ENCODE results near the gene DRC3.
A peak's percentile ranks its signal among the peaks of the same experiment; 100 is the strongest.

The DRC3 gene

DNA sequence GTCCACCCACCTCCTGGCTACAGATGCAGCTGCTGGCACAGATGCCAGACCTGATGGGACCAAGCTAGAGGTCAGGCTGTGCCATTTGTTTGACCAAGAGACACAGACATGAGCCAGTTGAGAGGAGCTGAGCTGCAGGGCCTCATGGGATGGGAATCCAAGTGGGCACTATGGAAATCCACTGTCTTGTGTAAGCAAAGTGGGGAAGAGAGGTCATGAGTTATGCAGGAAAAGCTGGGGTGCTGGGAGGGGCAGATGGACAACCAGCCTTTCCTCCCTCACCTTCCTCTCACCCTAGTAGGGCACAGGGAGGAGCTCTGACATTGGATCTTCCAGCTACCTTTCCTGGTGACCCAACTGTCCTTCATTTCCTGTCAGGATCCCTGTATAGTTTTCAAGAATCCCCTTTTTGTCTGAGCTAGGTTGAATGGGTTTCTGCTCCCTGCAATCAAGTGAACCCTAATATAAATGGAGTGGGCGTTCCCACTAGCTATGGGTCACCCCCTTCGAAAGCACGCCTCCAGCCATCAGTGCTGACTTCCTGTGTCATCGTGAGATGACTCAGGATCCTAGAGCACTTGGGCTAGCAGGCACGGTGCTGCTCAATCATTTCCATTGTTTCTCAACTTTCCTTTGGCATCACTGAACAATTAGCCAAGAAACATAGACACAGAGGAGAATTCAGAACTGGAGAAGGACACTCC is 52.7 kb downstream of the DRC3 start:
- peak; percentile 27 for DNase-seq (ENCODE audit: low spot score)

DNA sequence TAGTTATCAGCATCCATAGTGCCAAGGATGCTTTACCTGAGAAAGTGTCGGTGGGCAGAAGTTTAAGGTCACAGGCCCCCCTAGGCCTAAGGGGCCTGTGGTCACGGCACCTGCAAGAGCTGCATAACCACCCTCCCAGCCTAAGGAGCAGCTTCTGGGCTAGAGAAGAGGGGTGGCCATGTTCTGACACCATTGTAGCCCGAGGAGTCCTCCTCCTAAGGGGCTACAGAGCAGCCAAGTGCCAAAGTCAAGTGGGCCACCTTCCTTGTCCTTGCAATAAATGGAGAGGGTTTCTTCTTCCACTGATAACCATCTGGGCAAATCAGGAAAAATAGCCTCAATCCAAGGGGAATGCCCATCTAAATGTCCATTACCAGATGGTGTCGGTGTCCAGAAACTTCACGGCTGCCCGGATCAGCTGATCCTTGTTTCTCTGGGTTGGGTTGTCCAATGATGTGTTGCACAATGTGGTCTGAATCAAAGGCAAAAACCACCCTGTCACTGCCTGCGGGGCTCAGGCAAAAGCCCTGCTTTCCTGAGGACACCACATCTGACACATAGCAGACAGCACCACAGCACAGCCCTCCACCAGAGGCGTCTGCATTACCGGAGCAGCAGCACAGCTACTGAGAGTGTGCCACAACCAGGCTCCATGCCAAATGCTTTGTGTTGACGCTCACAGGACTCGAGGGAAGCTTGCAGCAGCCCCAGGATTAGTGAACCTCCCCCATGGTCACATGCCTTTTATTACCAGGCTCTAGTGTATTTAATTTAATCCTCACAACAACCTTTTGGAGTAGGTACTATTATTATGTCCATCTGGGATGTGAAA is 53.5 kb downstream of the DRC3 start:
- DNase-seq (ENCODE audit: low spot score) = peak; percentile 44

DNA sequence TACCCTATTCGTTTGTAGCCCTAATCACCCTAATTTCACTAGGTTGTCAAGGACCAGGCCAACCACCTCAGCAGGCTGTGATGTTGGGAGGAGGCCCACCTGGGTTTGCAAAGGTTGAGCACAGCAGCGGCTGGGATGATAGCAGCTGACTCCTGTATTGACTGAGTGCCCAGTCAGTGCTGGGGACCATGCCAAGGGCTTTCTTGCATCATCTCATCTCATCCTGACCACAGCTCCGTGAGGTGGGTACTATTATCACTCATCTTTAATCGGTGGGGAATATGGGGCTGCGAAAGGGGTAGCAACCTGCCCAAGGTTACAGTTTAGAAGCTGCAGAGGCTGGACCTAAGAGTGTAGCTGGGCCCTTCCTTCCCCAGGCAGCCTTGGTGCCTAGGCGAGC is 54.6 kb downstream of the DRC3 start:
- no peak for DNase-seq (ENCODE audit: low spot score)

- no peak for DNase-seq (ENCODE audit: low spot score)
These were observed 55.7 kb downstream of the DRC3 start for GRCh38 chr17:18028114-18028951.

DNA sequence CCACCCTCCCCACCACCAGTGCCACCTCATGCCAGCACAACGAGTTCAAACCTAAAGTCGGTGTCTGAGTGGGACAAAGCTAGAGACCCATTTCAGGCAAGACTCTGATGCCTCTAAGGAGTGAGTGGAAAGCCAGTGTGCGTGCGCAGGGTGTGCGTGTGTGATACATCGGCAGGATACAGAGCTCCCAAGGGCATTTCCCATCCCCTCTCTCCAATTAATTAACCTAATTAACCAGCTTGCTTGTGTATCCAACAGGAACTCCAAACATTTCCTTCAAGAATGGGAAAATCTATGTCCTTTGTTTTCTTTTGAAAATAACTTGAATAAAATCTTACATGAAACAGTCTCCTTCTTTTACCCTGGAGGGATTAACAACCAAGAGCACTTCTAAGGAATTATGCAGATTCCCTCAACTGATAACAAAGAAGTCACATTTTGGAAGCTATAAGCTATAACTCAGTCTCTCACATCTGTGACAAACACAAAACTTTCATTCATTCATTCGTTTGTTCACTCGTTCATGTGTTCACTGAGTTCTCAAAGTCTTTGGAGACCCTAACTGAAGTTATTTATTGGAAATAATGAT is 56.4 kb downstream of the DRC3 start:
- DNase-seq (ENCODE audit: low spot score) = no peak

GRCh38 chr17:18031955-18032354 is 59.3 kb downstream of the DRC3 start:
- DNase-seq (ENCODE audit: low spot score) = no peak

DNA sequence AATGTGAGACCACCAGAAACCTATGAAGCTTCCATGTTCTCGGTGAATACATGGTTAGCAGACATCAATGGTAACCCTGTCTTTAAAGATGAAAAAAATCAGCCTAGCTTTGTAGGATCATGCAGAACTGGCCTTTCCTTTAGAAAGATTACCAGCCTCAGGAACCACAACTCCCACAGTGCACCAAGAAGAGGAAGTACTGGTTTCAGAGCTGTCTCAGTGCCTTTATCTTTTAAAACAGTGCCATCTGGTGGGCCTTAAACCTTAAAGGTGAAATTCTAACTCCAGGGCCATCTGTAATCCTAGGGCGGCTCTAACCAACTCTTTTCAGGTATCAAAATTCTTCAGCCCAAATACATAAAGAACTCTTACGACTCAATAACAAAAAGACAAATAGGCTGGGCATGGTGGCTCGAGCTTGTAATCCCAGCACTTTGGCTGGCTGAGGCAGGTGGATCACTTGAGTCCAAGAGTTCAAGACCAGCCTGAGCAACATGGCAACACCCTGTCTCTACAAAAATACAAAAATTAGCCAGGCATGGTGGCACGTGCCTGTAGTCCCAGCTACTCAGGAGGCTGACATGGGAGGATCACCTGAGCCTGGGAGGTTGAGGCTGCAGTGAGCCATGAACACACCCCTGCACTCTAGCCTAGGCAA is 60.9 kb downstream of the DRC3 start:
- DNase-seq (ENCODE audit: low spot score) = peak; percentile 76

- DNase-seq (ENCODE audit: low spot score) = no peak
These were observed 63.0 kb downstream of the DRC3 start for GRCh38 chr17:18035704-18036103.

- DNase-seq (ENCODE audit: low spot score) = no peak
These were observed 64.8 kb downstream of the DRC3 start for GRCh38 chr17:18037486-18037885.

GRCh38 chr17:18038149-18038850 is 65.6 kb downstream of the DRC3 start:
- DNase-seq (ENCODE audit: low spot score) = no peak

DNA sequence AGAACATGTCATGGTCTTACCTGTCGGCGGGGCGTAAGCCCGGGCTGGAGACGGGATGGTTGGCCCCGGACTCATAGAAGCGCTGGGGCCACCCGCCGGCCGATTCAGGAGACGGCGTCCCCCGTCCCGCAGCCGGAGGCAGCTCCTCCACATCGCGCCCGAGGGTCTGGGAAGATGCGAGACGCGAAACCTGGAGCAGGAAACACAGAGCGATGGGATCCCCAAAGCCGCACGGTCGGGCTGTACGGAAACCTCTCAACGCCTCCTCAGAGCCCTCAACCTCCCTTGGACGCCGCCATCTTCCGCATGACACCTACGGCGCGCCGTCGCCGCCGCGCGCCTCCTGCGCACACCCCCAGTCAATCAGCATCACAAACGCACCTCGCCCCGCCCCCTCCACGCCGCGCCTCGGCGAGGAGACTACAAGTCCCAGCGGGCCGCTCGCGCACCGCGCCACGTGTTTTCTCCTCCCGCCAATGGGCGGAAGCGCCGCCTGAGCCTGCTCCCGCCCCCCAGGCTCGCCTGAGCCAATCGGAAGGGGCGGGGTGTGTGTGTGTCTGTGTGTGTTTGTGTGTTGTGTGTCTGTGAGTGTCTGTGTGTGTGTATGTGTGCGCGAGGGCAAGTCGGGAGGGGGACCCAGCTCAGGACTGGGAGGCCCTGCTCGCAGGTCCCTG is 66.3 kb downstream of the DRC3 start, which contains the start of the genes ATPAF2 and GID4:
TSS of gene ATPAF2 (minus strand) at position 308 of the 674 bp plus-strand sequence. CDS start at position 153, 155 bp downstream.
TSS of gene GID4 (plus strand) at position 548 of the 674 bp plus-strand sequence. CDS start at position 605, 57 bp downstream.
- DNase-seq (ENCODE audit: low spot score) = peak; percentile 99

GRCh38 chr17:18039535-18040260 is 67.0 kb downstream of the DRC3 start:
- no peak for DNase-seq (ENCODE audit: low spot score)

- DNase-seq (ENCODE audit: low spot score) = no peak
These were observed 67.7 kb downstream of the DRC3 start for GRCh38 chr17:18040261-18040858.

GRCh38 chr17:18041776-18042175 is 69.1 kb downstream of the DRC3 start:
- no peak for DNase-seq (ENCODE audit: low spot score)

- DNase-seq (ENCODE audit: low spot score) = no peak
These were observed 70.3 kb downstream of the DRC3 start for GRCh38 chr17:18042983-18043382.

GRCh38 chr17:18043491-18043890 is 70.8 kb downstream of the DRC3 start:
- no peak for DNase-seq (ENCODE audit: low spot score)

- DNase-seq (ENCODE audit: low spot score) = no peak
These were observed 71.9 kb downstream of the DRC3 start for GRCh38 chr17:18044609-18045008.

DNA sequence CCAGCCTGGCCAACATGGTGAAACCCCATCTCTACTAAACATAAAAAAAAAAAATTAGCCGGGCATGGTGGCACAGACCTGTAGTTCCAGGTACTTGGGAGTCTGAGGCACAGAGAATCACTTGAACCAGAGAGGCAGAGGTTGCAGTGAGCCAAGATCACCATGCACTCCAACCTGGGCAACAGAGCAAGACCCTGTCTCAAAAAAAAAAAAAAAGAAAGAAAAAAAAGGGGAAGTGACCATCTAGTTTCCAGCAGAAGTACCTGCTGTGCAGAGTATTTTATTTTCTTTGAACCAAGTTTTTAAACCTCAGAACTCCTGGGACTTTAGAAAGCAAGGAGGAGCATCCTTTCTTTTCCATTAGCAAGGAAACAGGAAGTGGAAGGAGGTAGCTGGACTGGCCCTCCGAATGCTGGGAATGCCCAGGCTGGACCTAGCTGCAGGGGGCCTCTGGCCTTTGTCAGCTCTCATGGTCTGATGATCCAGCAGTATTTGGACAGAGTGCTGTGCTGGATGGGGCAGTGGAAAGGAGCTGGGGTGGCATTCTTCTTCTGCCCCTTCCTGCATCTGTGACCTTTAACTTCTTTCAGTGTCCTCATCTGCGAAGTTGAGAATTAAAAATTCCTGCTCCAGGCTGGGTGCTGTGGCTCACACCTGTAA is 73.2 kb downstream of the DRC3 start:
- DNase-seq (ENCODE audit: low spot score) = no peak
